ENCODE results near the gene CBFA2T2.
"Not testable (repeated sequence)": the region's sequence is repeated elsewhere in the genome, so short reads cannot be mapped to it uniquely, and the experiment has no call there.

Gene CBFA2T2

GRCh38 chr20:33629979-33630378 is 140.1 kb downstream of the CBFA2T2 start:
- DNase-seq: no peak
- peaks cover 0 to 3% (median 0%) of the 10 kb centered on the region in 4 experiments for H3K4me1 ChIP-seq (ENCODE audit: control extremely low read depth in 1 of 4, control insufficient read depth in 4 of 4, insufficient read depth in 4 of 4, low read length in 3 of 4)
- ChIA-PET CTCF (no interaction called here), POLR2A (no interaction called here)
- peaks cover 4 to 63% (median 36%) of the 10 kb centered on the region in 4 experiments for H3K36me3 ChIP-seq (ENCODE audit: control insufficient read depth in 4 of 4, insufficient read depth in 4 of 4, low read length in 3 of 4)
- H3K27ac ChIP-seq (ENCODE audit: insufficient read depth in 1 of 2, low read depth in 1 of 2, low read length in 2 of 2, poor library complexity in 1 of 2, severe bottlenecking in 2 of 2): no peak overlapping the region
- no peaks in the 10 kb centered on the region for H3K9me3 ChIP-seq (ENCODE audit: control extremely low read depth in 1 of 5, control insufficient read depth in 4 of 5, insufficient read depth in 2 of 5, low read depth in 1 of 5, low read length in 4 of 5)
- 100% methylated on average over 2 of the region's 5 CpGs for WGBS (ENCODE audit: insufficient coverage)
- no peaks in the 10 kb centered on the region for H3K27me3 ChIP-seq (replicated peaks in 2 of 5; ENCODE audit: control insufficient read depth in 4 of 5, insufficient read depth in 5 of 5, low read length in 4 of 5)
- no peak overlapping the region for H3K4me3 ChIP-seq (ENCODE audit: control insufficient read depth in 1 of 7, extremely low read depth in 1 of 7, insufficient read depth in 4 of 7, low read depth in 2 of 7, low read length in 6 of 7)

DNA sequence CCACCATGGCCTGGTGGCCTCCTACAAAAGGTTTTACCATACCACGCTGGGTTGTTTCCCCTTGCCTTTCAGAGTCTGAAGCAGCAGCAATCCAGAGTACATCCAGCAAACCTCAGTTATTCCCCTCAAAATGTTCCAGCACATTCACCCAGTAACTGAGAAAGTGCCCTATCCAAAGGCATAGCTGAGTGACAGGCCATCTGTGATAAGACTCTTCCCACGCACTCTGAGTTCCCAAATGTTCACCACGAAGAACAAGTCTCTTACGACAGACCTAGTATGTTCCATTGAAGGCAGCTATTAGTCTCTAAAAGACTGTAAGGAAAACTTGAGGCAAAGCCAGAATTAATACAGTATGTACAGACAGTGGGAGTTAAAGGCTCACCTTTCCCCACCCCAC is 140.6 kb downstream of the CBFA2T2 start:
- no peak overlapping the region for H3K4me3 ChIP-seq (ENCODE audit: control insufficient read depth in 1 of 7, extremely low read depth in 1 of 7, insufficient read depth in 4 of 7, low read depth in 2 of 7, low read length in 6 of 7)
- peaks cover 0 to 3% (median 0%) of the 10 kb centered on the region in 4 experiments for H3K4me1 ChIP-seq (ENCODE audit: control extremely low read depth in 1 of 4, control insufficient read depth in 4 of 4, insufficient read depth in 4 of 4, low read length in 3 of 4)
- ChIA-PET POLR2A (no interaction called here), CTCF (interaction anchor here (0.8 kb wide), 1 partner anchor 34 kb away, joined by 3 read pairs; no protein-coding TSS in a partner anchor)
- DNase-seq: no peak
- 100% methylated on average over 4 of the region's 4 CpGs for WGBS (ENCODE audit: insufficient coverage)
- H3K27ac ChIP-seq (ENCODE audit: insufficient read depth in 1 of 2, low read depth in 1 of 2, low read length in 2 of 2, poor library complexity in 1 of 2, severe bottlenecking in 2 of 2): peak overlapping the region in 1 of 2 experiments; percentile 4
- H3K27me3 ChIP-seq (replicated peaks in 2 of 5; ENCODE audit: control insufficient read depth in 4 of 5, insufficient read depth in 5 of 5, low read length in 4 of 5): no peaks in the 10 kb centered on the region
- no peaks in the 10 kb centered on the region for H3K9me3 ChIP-seq (ENCODE audit: control extremely low read depth in 1 of 5, control insufficient read depth in 4 of 5, insufficient read depth in 2 of 5, low read depth in 1 of 5, low read length in 4 of 5)
- H3K36me3 ChIP-seq (ENCODE audit: control insufficient read depth in 4 of 4, insufficient read depth in 4 of 4, low read length in 3 of 4): peaks cover 4 to 58% (median 35%) of the 10 kb centered on the region in 4 experiments

DNA sequence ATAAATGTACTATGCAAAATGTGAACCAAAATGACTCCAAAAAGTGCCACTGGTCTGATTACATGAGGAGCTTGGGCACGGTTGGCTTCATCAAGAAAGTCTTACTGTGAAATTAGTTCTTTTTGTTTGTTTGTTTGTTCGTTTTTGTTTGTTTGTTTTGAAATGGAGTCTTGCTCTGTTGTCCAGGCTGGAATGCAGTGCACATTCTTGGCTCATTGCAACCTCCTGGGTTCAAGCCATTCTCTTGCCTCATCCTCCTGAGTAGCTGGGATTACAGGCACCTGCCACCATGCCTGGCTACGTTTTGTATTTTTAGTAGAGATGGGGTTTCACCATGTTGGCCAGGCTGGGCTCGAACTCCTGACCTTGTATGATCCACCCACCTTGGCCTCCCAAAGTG is 142.0 kb downstream of the CBFA2T2 start:
- H3K4me1 ChIP-seq (ENCODE audit: control extremely low read depth in 1 of 4, control insufficient read depth in 4 of 4, insufficient read depth in 4 of 4, low read length in 3 of 4); H3K27me3 ChIP-seq (replicated peaks in 2 of 5; ENCODE audit: control insufficient read depth in 4 of 5, insufficient read depth in 5 of 5, low read length in 4 of 5); H3K9me3 ChIP-seq (ENCODE audit: control extremely low read depth in 1 of 5, control insufficient read depth in 4 of 5, insufficient read depth in 2 of 5, low read depth in 1 of 5, low read length in 4 of 5); CTCF ChIA-PET; H3K27ac ChIP-seq (ENCODE audit: insufficient read depth in 1 of 2, low read depth in 1 of 2, low read length in 2 of 2, poor library complexity in 1 of 2, severe bottlenecking in 2 of 2); DNase-seq; H3K4me3 ChIP-seq (ENCODE audit: control insufficient read depth in 1 of 7, extremely low read depth in 1 of 7, insufficient read depth in 4 of 7, low read depth in 2 of 7, low read length in 6 of 7): not testable (repeated sequence)
- WGBS (ENCODE audit: insufficient coverage): 93% methylated on average over 4 of the region's 4 CpGs
- POLR2A ChIA-PET: interaction anchor here (0.8 kb wide), 1 partner anchor 73 kb away, joined by 3 read pairs; no protein-coding TSS in a partner anchor
- H3K36me3 ChIP-seq (ENCODE audit: control insufficient read depth in 4 of 4, insufficient read depth in 4 of 4, low read length in 3 of 4): peaks cover 6 to 52% (median 36%) of the 10 kb centered on the region in 4 experiments

DNA sequence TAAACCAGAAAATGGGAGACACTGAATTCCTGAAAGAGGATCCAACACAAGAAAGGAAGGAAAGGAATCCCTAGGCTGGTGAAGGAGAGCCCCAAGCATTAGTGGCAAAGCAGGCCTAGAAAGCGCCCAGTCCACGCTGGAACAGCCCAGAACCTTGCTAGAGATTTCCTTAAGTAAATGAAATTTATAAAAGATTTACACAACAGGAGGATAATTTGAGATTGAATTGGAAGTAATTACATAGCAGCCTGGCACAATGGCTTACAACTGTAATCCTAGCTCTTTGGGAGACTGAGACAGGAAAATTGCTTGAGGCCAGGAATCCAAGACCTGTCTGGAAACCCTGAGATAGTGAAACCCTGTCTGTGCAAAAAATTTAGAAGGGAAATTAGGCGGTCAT is 145.4 kb downstream of the CBFA2T2 start:
- no peaks in the 10 kb centered on the region for H3K27me3 ChIP-seq (replicated peaks in 2 of 5; ENCODE audit: control insufficient read depth in 4 of 5, insufficient read depth in 5 of 5, low read length in 4 of 5)
- H3K9me3 ChIP-seq (ENCODE audit: control extremely low read depth in 1 of 5, control insufficient read depth in 4 of 5, insufficient read depth in 2 of 5, low read depth in 1 of 5, low read length in 4 of 5): no peaks in the 10 kb centered on the region
- DNase-seq: no peak
- 91% methylated on average over 1 of the region's 3 CpGs for WGBS (ENCODE audit: insufficient coverage)
- H3K27ac ChIP-seq (ENCODE audit: insufficient read depth in 1 of 2, low read depth in 1 of 2, low read length in 2 of 2, poor library complexity in 1 of 2, severe bottlenecking in 2 of 2): no peak overlapping the region
- ChIA-PET POLR2A (no interaction called here), CTCF (no interaction called here)
- peaks cover 10 to 48% (median 40%) of the 10 kb centered on the region in 4 experiments for H3K36me3 ChIP-seq (ENCODE audit: control insufficient read depth in 4 of 4, insufficient read depth in 4 of 4, low read length in 3 of 4)
- peaks cover 0 to 3% (median 0%) of the 10 kb centered on the region in 4 experiments for H3K4me1 ChIP-seq (ENCODE audit: control extremely low read depth in 1 of 4, control insufficient read depth in 4 of 4, insufficient read depth in 4 of 4, low read length in 3 of 4)
- no peak overlapping the region for H3K4me3 ChIP-seq (ENCODE audit: control insufficient read depth in 1 of 7, extremely low read depth in 1 of 7, insufficient read depth in 4 of 7, low read depth in 2 of 7, low read length in 6 of 7)

DNA sequence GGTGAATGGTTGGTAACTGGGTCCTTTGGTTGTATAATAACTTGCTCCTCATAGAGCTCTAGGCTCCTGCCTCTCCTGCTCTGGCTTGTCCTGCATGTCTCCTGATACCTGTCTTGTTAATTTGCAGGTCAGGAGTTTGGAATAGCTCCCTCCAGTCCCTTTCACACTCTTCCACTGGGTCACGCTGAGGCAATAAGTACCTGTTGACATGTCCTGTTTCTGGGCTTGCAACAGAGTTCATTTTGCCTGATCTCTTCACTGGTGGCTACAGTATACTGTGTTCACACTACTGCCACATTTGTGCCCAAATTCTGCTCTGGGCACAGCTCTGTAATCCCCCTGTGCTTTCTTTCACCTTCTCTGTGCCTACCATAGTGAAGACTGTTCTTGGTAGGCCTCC is 146.9 kb downstream of the CBFA2T2 start:
- 100% methylated on average over 1 of the region's 1 CpG for WGBS (ENCODE audit: insufficient coverage)
- Histone ChIP-seq H3K27me3 (replicated peaks in 2 of 5; ENCODE audit: control insufficient read depth in 4 of 5, insufficient read depth in 5 of 5, low read length in 4 of 5) (no peaks in the 10 kb centered on the region), H3K4me3 (ENCODE audit: control insufficient read depth in 1 of 7, extremely low read depth in 1 of 7, insufficient read depth in 4 of 7, low read depth in 2 of 7, low read length in 6 of 7) (no peak overlapping the region), H3K27ac (ENCODE audit: insufficient read depth in 1 of 2, low read depth in 1 of 2, low read length in 2 of 2, poor library complexity in 1 of 2, severe bottlenecking in 2 of 2) (no peak overlapping the region), H3K9me3 (ENCODE audit: control extremely low read depth in 1 of 5, control insufficient read depth in 4 of 5, insufficient read depth in 2 of 5, low read depth in 1 of 5, low read length in 4 of 5) (no peaks in the 10 kb centered on the region), H3K4me1 (ENCODE audit: control extremely low read depth in 1 of 4, control insufficient read depth in 4 of 4, insufficient read depth in 4 of 4, low read length in 3 of 4) (peaks cover 0 to 3% (median 0%) of the 10 kb centered on the region in 4 experiments), H3K36me3 (ENCODE audit: control insufficient read depth in 4 of 4, insufficient read depth in 4 of 4, low read length in 3 of 4) (peaks cover 9 to 48% (median 39%) of the 10 kb centered on the region in 4 experiments)
- POLR2A ChIA-PET: no interaction called here
- CTCF ChIA-PET: interaction anchor here (0.5 to 0.9 kb wide), 3 partner anchors 18 to 891 kb away, joined by 3 to 4 read pairs (median 3); no protein-coding TSS in a partner anchor
- no peak for DNase-seq

DNA sequence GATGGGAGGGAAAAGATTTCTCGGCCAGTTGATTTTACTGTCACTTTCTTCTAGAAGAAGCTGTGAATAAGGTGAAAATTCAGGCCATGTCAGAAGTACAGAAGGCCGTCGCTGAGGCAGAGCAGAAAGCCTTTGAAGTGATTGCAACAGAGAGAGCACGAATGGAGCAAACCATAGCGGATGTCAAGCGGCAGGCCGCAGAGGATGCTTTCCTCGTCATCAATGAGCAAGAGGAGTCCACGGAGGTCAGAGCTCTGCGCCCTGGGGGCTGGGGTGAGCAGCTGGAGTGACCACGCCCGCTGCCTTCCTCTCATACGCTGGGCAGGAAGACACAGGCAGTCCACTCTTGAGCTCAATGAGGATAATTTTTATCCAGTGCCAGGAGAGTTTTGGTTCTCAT is 150.4 kb downstream of the CBFA2T2 start:
- POLR2A ChIA-PET: interaction anchor here (0.7 kb wide), 1 partner anchor 150 kb away, joined by 3 read pairs; the partner anchor contains the start of gene CBFA2T2
- no peak for DNase-seq
- 94% methylated on average over 13 of the region's 13 CpGs for WGBS (ENCODE audit: insufficient coverage)
- Histone ChIP-seq H3K27ac (ENCODE audit: insufficient read depth in 1 of 2, low read depth in 1 of 2, low read length in 2 of 2, poor library complexity in 1 of 2, severe bottlenecking in 2 of 2) (no peak overlapping the region), H3K4me1 (ENCODE audit: control extremely low read depth in 1 of 4, control insufficient read depth in 4 of 4, insufficient read depth in 4 of 4, low read length in 3 of 4) (no peaks in the 10 kb centered on the region), H3K4me3 (ENCODE audit: control insufficient read depth in 1 of 7, extremely low read depth in 1 of 7, insufficient read depth in 4 of 7, low read depth in 2 of 7, low read length in 6 of 7) (no peak overlapping the region), H3K9me3 (ENCODE audit: control extremely low read depth in 1 of 5, control insufficient read depth in 4 of 5, insufficient read depth in 2 of 5, low read depth in 1 of 5, low read length in 4 of 5) (no peaks in the 10 kb centered on the region), H3K36me3 (ENCODE audit: control insufficient read depth in 4 of 4, insufficient read depth in 4 of 4, low read length in 3 of 4) (peaks cover 12 to 63% (median 46%) of the 10 kb centered on the region in 4 experiments), H3K27me3 (replicated peaks in 2 of 5; ENCODE audit: control insufficient read depth in 4 of 5, insufficient read depth in 5 of 5, low read length in 4 of 5) (no peaks in the 10 kb centered on the region)
- CTCF ChIA-PET: no interaction called here

- CTCF ChIA-PET: interaction anchor here (1.1 kb wide), 1 partner anchor 22 kb away, joined by 3 read pairs; no protein-coding TSS in a partner anchor
- peaks cover 8 to 53% (median 36%) of the 10 kb centered on the region in 4 experiments for H3K36me3 ChIP-seq (ENCODE audit: control insufficient read depth in 4 of 4, insufficient read depth in 4 of 4, low read length in 3 of 4)
- DNase-seq: no peak
Measured at GRCh38 chr20:33644313-33645071, 154.6 kb downstream of the CBFA2T2 start.

More at GRCh38 chr20:33644313-33645071, 154.6 kb downstream of the CBFA2T2 start:
- Histone ChIP-seq H3K27ac (ENCODE audit: insufficient read depth in 1 of 2, low read depth in 1 of 2, low read length in 2 of 2, poor library complexity in 1 of 2, severe bottlenecking in 2 of 2) (no peak overlapping the region), H3K4me1 (ENCODE audit: control extremely low read depth in 1 of 4, control insufficient read depth in 4 of 4, insufficient read depth in 4 of 4, low read length in 3 of 4) (no peaks in the 10 kb centered on the region), H3K27me3 (replicated peaks in 2 of 5; ENCODE audit: control insufficient read depth in 4 of 5, insufficient read depth in 5 of 5, low read length in 4 of 5) (no peaks in the 10 kb centered on the region), H3K9me3 (ENCODE audit: control extremely low read depth in 1 of 5, control insufficient read depth in 4 of 5, insufficient read depth in 2 of 5, low read depth in 1 of 5, low read length in 4 of 5) (no peaks in the 10 kb centered on the region), H3K4me3 (ENCODE audit: control insufficient read depth in 1 of 7, extremely low read depth in 1 of 7, insufficient read depth in 4 of 7, low read depth in 2 of 7, low read length in 6 of 7) (no peak overlapping the region)
- WGBS (ENCODE audit: insufficient coverage): 98% methylated on average over 25 of the region's 28 CpGs
- POLR2A ChIA-PET: no interaction called here
